Measurements from ENCODE around the gene KCTD15. TPM values are rescaled to one million over a fixed set of nuclear protein-coding genes. Genes with fewer than 3 reads are reported as not detected.

The KCTD15 gene
- total RNA-seq, 4 donors from 2014 or later: 91.3 to 117 (median 95.0) TPM

- WGBS: 88% methylated on average over 16 of the region's 23 CpGs
These were observed 23.9 kb upstream of the KCTD15 start for GRCh38 chr19:33772858-33773180.

GRCh38 chr19:33773704-33774624 is 22.7 kb upstream of the KCTD15 start:
- peaks cover 0 to 82% (median 2%) of the 10 kb centered on the region in 4 donors for H3K27me3 ChIP-seq
- intact Hi-C loops (cut with DNase I): loop anchor here (10.0 kb wide), 1 partner anchor 539 kb away; no protein-coding TSS in a partner anchor
- H3K4me3 ChIP-seq: no peak overlapping the region
- H3K27ac ChIP-seq (replicated peaks in 1 of 4): no peak overlapping the region
- TF ChIP-seq POLR2AphosphoS5 (IDR thresholded peaks at IDR 0.05): no peak
- TF ChIP-seq CTCF (IDR thresholded peaks at IDR 0.05): no peak
- TF ChIP-seq EP300 (IDR thresholded peaks at IDR 0.05): no peak
- TF ChIP-seq POLR2A (IDR thresholded peaks at IDR 0.05; ENCODE audit: low read depth): no peak
- no peak for DNase-seq (ENCODE audit: extremely low spot score)
- no peaks in the 10 kb centered on the region for H3K9me3 ChIP-seq
- H3K4me1 ChIP-seq: peaks cover 0 to 14% (median 9%) of the 10 kb centered on the region in 4 donors
- 22% methylated on average over 3 of the region's 6 CpGs for WGBS
- H3K36me3 ChIP-seq: no peaks in the 10 kb centered on the region

More at GRCh38 chr19:33772858-33773180, 23.9 kb upstream of the KCTD15 start:
- TF ChIP-seq EP300 (IDR thresholded peaks at IDR 0.05): no peak
- TF ChIP-seq POLR2A (IDR thresholded peaks at IDR 0.05; ENCODE audit: low read depth): no peak
- no peak for TF ChIP-seq POLR2AphosphoS5 (IDR thresholded peaks at IDR 0.05)
- no peak for TF ChIP-seq CTCF (IDR thresholded peaks at IDR 0.05)
- intact Hi-C loops (cut with DNase I): loop anchor here (10.0 kb wide), 1 partner anchor 538 kb away; no protein-coding TSS in a partner anchor
- Histone ChIP-seq H3K36me3 (no peaks in the 10 kb centered on the region), H3K4me3 (no peak overlapping the region), H3K27me3 (peaks cover 0 to 84% (median 2%) of the 10 kb centered on the region in 4 donors), H3K4me1 (peaks cover 0 to 3% (median 2%) of the 10 kb centered on the region in 4 donors), H3K27ac (replicated peaks in 1 of 4) (no peak overlapping the region), H3K9me3 (no peaks in the 10 kb centered on the region)
- DNase-seq (ENCODE audit: extremely low spot score): no peak

GRCh38 chr19:33774751-33775150 is 21.9 kb upstream of the KCTD15 start:
- no peak for DNase-seq (ENCODE audit: extremely low spot score)
- intact Hi-C loops (cut with DNase I): loop anchor here (10.0 kb wide), 1 partner anchor 540 kb away; no protein-coding TSS in a partner anchor
- Histone ChIP-seq H3K36me3 (no peaks in the 10 kb centered on the region), H3K27me3 (peaks cover 0 to 82% (median 2%) of the 10 kb centered on the region in 4 donors), H3K9me3 (no peaks in the 10 kb centered on the region), H3K27ac (replicated peaks in 1 of 4) (no peak overlapping the region), H3K4me1 (peaks cover 0 to 17% (median 9%) of the 10 kb centered on the region in 4 donors), H3K4me3 (no peak overlapping the region)
- WGBS: 65% methylated on average over 6 of the region's 6 CpGs
- TF ChIP-seq EP300 (IDR thresholded peaks at IDR 0.05) (no peak), POLR2AphosphoS5 (IDR thresholded peaks at IDR 0.05) (no peak), CTCF (IDR thresholded peaks at IDR 0.05) (no peak)

GRCh38 chr19:33775731-33776487 is 20.8 kb upstream of the KCTD15 start:
- Histone ChIP-seq H3K27me3 (peaks cover 0 to 83% (median 6%) of the 10 kb centered on the region in 4 donors), H3K4me3 (no peak overlapping the region), H3K36me3 (no peaks in the 10 kb centered on the region), H3K27ac (replicated peaks in 1 of 4) (no peak overlapping the region), H3K4me1 (peaks cover 0 to 23% (median 9%) of the 10 kb centered on the region in 4 donors), H3K9me3 (no peaks in the 10 kb centered on the region)
- WGBS: 86% methylated on average over 9 of the region's 9 CpGs
- DNase-seq (ENCODE audit: extremely low spot score): no peak
- no peak for TF ChIP-seq CTCF (IDR thresholded peaks at IDR 0.05)
- no peak for TF ChIP-seq POLR2AphosphoS5 (IDR thresholded peaks at IDR 0.05)
- TF ChIP-seq EP300 (IDR thresholded peaks at IDR 0.05): no peak
- no peak for TF ChIP-seq POLR2A (IDR thresholded peaks at IDR 0.05; ENCODE audit: low read depth)
- intact Hi-C loops (cut with DNase I): loop anchor here (10.0 kb wide), 1 partner anchor 541 kb away; no protein-coding TSS in a partner anchor

All from esophagus muscularis mucosa (tissue), 4 donors.